H1 (cell line): ENCODE data around the gene SCCPDH. TPM values are rescaled to one million over a fixed set of nuclear protein-coding genes. Genes with fewer than 3 reads are reported as not detected.

Experiments
- polyA plus RNA-seq, 7 experiments: library from polyadenylated mRNA; depleted of rRNA in 3 of 7; stranded (reverse) in 5 of 7; unstranded in 2 of 7; fragments of >200 nt in 5 of 7; fragments of 200-250 nt in 2 of 7; gene quantifications; 1 replicate in 5 of 7; 2 replicates in 1 of 7; 4 replicates in 1 of 7; pipeline versions ENCODE4 v1.2.1 to v1.2.3, GENCODE V29; 2011 to 2013; ENCODE audit warnings: missing spikeins in 2 of 7, mixed read lengths in 2 of 7
- total RNA-seq: library from RNA; stranded (reverse); fragmentation: NEBNext Ultra II Directional; extraction: Animal tissue kit (Norgen Biotek cat#: 25700); gene quantifications from 2 replicates; pipeline ENCODE4 v1.2.1, GENCODE V29; 2021
- TF ChIP-seq, protein P1 (sequence below): IDR thresholded peaks from 2 replicates; pipeline ENCODE4 v1.6.1; 2011; ENCODE audit warnings: low read depth, mild to moderate bottlenecking, low read length; ENCODE audit not compliant: insufficient read depth

The SCCPDH gene
- total and polyA plus RNA-seq, 2 of the 8 experiments (the other 6 are each of a cell fraction or from before 2014, with no cell fraction given) = 9.5 to 17.0 TPM

DNA sequence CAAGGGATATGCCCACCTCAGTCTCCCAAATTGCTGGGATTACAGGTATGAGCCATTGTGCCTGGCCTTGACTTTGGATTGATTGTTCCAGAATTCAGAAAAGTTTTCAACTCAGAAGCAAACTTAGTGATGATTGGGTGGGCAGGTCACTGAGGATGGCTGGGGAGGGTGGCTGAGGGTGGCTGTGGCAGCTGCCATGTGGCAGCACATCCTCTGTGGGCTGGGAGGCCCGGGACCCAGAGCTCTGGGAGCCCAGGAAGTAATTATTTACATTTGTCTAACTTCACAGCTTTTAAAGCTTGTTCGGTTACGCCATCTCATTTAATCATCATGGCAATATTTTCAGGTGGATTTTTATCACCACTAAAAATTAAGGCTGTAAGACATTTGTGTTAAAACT lies 76.1 kb downstream of the SCCPDH start (continued):
- TF ChIP-seq, protein P1, sequence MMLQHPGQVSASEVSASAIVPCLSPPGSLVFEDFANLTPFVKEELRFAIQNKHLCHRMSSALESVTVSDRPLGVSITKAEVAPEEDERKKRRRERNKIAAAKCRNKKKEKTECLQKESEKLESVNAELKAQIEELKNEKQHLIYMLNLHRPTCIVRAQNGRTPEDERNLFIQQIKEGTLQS = no peak
- TF ChIP-seq, all 59 proteins: peak for 0
